Measurements from ENCODE around the gene PMM2.

Gene PMM2

DNA sequence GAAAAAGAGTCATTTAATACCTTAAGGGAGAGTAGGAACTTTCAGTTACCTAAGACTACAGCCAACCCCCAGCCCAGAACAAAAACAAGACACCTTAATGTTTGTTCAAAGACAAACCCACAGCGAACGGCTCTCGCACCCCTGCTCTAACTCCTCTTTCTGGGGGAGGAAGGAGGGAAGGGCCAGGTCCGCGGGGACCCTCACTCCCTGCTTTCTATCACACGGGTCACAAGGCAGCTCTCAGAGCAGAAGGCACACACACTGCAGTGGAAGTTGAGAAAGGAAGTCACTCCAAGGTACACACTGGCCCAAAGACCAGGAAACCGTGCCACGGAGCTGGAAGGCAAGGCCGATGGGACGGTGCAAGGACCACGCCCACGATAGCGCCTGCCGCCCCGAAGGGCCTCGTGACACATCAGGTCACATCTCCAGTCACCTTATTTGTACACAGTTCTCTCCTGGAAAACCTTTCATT lies 94.5 kb downstream of the PMM2 start:
- DNase-seq: no peak

DNA sequence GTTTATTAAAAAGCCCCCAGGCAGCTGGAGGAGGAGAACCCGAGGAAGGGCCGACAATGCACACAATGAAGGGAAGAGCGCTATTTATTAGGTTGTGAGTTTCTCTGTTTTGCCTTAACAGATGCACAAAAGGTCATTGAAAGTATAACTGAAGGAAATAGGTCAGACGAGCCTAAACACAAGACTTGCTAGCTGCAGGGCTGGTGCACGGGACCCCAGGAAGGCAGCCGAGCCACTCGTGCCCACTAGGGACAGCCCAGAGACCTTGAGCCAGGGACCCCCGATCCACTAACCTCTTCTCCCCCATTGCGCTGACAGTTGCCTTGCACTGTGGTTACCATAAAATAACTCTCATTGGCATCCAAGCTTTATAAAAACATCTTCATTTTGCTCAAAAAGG lies 95.8 kb downstream of the PMM2 start:
- DNase-seq: no peak

DNA sequence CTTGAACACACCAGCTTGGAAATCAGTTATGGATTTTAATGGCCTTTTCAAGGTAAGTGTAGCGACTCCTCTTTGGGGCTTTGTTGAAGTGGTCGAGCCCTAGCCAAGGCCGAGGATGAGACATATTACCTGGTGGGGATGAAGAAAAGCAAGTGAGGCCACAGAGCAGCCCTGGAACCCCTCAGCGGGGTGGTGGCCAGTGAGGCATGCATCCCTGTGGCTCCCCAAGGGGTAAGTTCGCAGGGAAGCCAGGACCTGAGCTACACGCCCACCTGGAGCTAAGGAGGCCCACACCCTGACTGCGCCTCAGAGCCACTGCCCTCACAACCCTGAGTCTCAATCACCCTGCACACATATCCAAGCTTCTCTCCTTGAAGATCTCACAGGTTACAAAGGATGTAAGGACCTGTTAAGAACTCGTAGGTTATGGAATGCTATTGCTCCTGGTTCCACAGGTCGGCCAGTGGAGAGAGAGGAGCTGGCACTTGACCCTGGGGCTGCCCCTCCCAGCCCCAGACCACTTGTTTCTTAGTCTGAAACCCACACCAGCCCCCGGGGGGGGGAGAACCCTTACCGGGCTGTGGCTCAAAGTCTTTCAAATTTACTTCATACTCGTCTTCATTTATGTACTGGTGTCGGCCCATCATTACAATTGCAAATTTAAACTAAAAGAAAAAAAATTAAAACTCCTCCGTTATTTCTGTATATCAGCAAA lies 96.5 kb downstream of the PMM2 start:
- no peak for DNase-seq

DNA sequence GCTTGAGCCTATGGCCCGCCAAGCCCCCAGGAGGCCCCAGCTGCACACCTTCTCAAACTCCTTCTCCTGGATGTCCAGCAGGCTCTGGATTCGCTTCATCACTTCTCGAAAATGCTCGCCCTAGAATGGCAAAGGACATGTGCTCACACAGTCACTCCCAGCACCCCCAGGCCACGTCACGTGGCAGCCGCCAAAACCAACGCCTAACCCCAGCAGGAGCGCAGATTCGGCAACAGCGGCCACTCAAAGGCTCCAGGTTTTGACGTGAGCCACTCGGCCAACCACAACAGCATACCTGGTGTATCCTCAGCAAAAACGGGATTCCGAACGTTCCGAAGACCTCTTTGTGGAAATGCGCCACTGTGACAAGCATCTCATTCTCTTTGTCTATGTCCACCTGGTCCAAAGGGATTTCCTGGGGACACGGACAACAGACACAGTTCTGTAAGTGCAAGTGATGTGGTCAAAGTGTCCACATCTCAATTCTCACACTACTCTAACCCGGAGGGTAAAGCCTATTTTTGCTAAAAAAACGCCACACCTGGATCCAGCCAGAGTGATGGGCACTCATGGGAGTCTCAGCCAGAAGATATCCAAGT lies 97.2 kb downstream of the PMM2 start:
- no peak for DNase-seq

DNA sequence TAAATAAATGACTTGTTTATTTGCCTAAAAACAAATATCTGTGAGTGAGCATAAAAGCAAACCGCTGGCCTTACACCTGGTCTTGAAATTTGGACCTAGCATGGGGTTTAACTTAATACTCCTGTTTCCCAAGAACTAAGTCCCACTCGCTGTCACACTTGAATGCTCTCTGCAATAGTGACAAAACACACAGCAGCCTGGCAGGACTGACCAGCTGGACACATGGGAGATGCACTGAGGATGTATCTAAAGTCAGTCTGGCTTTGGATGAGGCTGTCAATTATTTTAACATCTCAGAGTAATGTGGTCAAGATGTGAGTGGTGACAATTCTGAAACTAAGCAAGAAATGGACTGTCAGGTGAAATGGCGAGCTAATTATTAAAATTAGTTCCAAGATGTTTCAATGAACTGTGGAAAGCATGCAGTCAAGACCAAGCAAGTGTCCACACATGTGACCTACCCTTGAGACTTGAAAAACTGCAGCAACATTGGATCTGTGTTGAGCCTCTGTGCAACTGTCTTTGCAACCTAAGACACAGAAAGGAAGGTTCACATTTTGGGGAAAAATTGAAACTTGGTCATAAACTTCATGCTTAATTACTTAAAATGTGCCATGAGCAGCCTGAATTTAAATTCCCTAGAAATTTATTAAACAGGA lies 101.2 kb downstream of the PMM2 start:
- DNase-seq: no peak

All from NCI-H1092 (cell line).